Parathyroid adenoma (tissue), 2 donors: ENCODE data around the gene PANX2.
A peak's percentile ranks its signal among the peaks of the same experiment; 100 is the strongest.

ENCODE experiments used
- H2AFZ ChIP-seq: fragments of 300-600 bp; sonication (generic); one replicate; pipeline ENCODE4 v1.7.0; 2017; ENCODE audit warnings: antibody characterized with exemption, mild to moderate bottlenecking
- H3K27ac ChIP-seq: fragments of 300-600 bp; sonication (generic); one replicate; pipeline ENCODE4 v1.7.0; 2017
- H3K27me3 ChIP-seq: fragments of 300-600 bp; sonication (generic); one replicate; pipeline ENCODE4 v1.7.0; 2017; ENCODE audit warnings: low read length; ENCODE audit not compliant: control insufficient read depth, insufficient read depth
- H3K36me3 ChIP-seq: fragments of 300-600 bp; sonication (generic); one replicate; pipeline ENCODE4 v1.7.0; 2017; ENCODE audit warnings: low read length; ENCODE audit not compliant: control insufficient read depth, insufficient read depth
- H3K4me1 ChIP-seq: fragments of 300-600 bp; sonication (generic); one replicate; pipeline ENCODE4 v1.7.0; 2017; ENCODE audit warnings: control low read depth
- H3K4me2 ChIP-seq: fragments of 300-600 bp; sonication (generic); one replicate; pipeline ENCODE4 v1.7.0; 2017; ENCODE audit warnings: low read length
- H3K4me3 ChIP-seq: fragments of 300-600 bp; sonication (generic); one replicate; pipeline ENCODE4 v1.7.0; 2017; ENCODE audit warnings: low read depth, low read length
- H3K79me2 ChIP-seq: fragments of 300-600 bp; sonication (generic); one replicate; pipeline ENCODE4 v1.7.0; 2017; ENCODE audit warnings: control low read depth
- H3K9ac ChIP-seq: fragments of 300-600 bp; sonication (generic); one replicate; pipeline ENCODE4 v1.7.0; 2017; ENCODE audit warnings: mild to moderate bottlenecking
- H3K9me3 ChIP-seq: fragments of 300-600 bp; sonication (generic); one replicate; pipeline ENCODE4 v1.7.0; 2017; ENCODE audit warnings: low read length; ENCODE audit not compliant: control insufficient read depth
- TF ChIP-seq, protein P1 (sequence below): fragments of 300-600 bp; sonication (generic); IDR thresholded peaks from one replicate; pipeline ENCODE4 v1.7.0; 2017; ENCODE audit warnings: antibody characterized with exemption, mild to moderate bottlenecking
- donor health status: primary hyperparathyroidism.

The PANX2 gene

DNA sequence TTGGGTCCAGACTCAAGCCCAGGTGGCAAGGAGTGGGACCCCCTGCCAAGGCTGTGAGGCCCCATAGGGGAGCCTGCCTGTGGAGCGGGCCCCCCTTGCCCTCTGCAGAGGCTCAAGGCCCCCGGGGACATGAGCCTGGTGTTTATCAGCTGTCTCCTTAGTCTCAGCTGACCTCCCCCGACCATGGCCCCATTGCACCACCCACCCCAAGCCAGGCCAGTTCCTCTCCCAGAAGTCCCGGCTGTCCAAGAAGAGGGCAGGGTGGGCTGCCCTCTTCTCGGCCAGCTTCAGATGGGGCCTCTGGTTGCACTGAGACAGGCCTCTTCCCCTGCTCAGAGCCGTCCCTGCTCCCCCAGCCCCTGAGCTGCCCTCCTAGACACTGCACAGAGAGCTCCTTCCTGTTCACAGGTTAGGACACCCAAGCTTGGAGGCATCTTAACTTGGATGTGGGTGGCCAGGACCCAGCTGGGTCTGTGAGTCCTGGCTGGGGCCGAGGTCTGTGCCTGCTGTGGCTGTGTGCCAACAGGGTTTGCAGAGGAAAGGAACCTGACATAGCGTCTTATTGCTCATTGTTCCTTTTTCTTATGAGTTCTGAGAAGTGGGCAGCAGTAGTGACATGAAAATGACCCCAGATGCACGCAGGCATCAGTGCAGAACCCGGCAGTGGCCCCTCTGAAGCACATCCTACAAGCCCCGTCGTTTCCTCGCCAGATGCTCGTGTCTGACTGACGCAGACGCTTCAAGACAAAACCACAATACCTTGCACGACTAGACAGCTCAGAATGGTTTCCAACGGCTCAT, 20.6 kb downstream of the PANX2 start:
- H3K36me3 ChIP-seq: no peaks in the 10 kb centered on the region
- peaks cover 3% of the 10 kb centered on the region for H3K4me1 ChIP-seq
- H2AFZ ChIP-seq: no peak overlapping the region
- no peaks in the 10 kb centered on the region for H3K27me3 ChIP-seq
- H3K9me3 ChIP-seq: no peaks in the 10 kb centered on the region
- H3K27ac ChIP-seq: peak overlapping the region; percentile 60
- no peak overlapping the region for H3K9ac ChIP-seq
- H3K79me2 ChIP-seq: no peaks in the 10 kb centered on the region
- H3K4me3 ChIP-seq: peak overlapping the region; percentile 55
- TF ChIP-seq, protein P1, sequence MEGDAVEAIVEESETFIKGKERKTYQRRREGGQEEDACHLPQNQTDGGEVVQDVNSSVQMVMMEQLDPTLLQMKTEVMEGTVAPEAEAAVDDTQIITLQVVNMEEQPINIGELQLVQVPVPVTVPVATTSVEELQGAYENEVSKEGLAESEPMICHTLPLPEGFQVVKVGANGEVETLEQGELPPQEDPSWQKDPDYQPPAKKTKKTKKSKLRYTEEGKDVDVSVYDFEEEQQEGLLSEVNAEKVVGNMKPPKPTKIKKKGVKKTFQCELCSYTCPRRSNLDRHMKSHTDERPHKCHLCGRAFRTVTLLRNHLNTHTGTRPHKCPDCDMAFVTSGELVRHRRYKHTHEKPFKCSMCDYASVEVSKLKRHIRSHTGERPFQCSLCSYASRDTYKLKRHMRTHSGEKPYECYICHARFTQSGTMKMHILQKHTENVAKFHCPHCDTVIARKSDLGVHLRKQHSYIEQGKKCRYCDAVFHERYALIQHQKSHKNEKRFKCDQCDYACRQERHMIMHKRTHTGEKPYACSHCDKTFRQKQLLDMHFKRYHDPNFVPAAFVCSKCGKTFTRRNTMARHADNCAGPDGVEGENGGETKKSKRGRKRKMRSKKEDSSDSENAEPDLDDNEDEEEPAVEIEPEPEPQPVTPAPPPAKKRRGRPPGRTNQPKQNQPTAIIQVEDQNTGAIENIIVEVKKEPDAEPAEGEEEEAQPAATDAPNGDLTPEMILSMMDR: no peak
- H3K4me2 ChIP-seq: peak overlapping the region; percentile 91

DNA sequence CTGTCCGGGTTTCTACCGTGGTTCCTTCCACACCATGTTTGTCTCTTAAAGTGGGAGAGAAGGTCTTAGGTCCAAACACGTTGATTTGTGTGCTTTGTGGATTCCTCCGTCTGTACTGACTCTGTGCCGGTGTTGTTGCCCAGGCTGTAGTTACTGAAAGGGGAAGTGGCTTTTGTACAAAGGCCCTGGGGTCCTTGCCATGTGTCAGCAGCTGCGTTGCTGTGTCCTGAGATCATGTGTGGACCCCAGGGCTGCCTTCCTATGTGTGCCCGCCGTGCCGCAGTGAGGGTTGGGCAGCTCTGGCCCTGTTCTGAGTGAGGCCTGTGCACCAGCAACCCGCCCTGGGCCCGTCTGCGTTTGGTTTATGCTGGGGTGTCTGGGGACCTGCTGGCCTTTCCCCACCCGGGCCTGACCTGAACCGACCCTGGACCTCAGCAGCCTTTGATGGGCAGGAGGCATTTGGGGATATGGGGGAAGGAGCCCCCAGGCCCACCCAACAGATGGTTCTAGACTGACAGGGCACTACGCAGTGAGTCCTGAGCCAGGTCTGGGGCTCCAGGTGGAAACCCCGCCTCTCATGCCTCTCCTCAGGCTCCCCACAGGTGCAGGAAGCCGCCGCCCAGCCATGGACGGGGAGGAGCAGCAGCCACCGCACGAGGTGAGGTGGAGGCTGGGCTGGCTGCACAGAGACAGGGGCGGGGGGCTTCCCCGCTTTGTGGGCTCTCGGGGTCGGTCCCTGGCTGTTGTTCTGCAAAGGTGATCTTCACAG, 22.1 kb downstream of the PANX2 start:
- H3K27me3 ChIP-seq: no peaks in the 10 kb centered on the region
- TF ChIP-seq, protein P1: no peak
- peaks cover 3% of the 10 kb centered on the region for H3K4me1 ChIP-seq
- no peak overlapping the region for H2AFZ ChIP-seq
- H3K9me3 ChIP-seq: no peaks in the 10 kb centered on the region
- no peak overlapping the region for H3K9ac ChIP-seq
- no peak overlapping the region for H3K27ac ChIP-seq
- H3K4me2 ChIP-seq: no peak overlapping the region
- H3K79me2 ChIP-seq: no peaks in the 10 kb centered on the region
- H3K4me3 ChIP-seq: no peak overlapping the region
- H3K36me3 ChIP-seq: no peaks in the 10 kb centered on the region

DNA sequence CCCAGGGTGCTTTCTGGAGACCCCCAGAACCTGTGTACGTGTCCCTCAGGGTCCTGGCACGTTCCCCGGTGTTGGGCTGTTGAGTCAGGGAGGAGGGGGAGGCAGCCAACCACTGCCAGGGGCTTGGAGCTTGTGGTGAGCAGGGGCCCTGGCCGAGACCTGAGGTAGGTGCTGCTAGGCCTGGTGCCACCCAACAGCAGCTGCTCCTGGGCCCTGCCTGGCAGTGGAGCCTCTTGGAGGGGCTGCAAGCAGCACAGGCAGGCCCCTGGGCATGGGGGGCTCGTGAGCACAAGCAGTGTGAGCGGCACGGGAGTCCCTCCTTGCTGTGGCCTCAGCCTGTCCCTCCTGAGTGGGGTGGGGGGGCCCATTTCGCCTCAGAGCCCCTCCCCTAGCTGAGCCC, 23.1 kb downstream of the PANX2 start:
- Histone ChIP-seq H3K27ac (no peak overlapping the region), H3K9me3 (no peaks in the 10 kb centered on the region), H3K4me2 (no peak overlapping the region), H3K4me1 (peaks cover 3% of the 10 kb centered on the region), H2AFZ (no peak overlapping the region), H3K4me3 (no peak overlapping the region), H3K79me2 (no peaks in the 10 kb centered on the region), H3K27me3 (no peaks in the 10 kb centered on the region), H3K36me3 (no peaks in the 10 kb centered on the region), H3K9ac (no peak overlapping the region)
- TF ChIP-seq, protein P1: no peak

DNA sequence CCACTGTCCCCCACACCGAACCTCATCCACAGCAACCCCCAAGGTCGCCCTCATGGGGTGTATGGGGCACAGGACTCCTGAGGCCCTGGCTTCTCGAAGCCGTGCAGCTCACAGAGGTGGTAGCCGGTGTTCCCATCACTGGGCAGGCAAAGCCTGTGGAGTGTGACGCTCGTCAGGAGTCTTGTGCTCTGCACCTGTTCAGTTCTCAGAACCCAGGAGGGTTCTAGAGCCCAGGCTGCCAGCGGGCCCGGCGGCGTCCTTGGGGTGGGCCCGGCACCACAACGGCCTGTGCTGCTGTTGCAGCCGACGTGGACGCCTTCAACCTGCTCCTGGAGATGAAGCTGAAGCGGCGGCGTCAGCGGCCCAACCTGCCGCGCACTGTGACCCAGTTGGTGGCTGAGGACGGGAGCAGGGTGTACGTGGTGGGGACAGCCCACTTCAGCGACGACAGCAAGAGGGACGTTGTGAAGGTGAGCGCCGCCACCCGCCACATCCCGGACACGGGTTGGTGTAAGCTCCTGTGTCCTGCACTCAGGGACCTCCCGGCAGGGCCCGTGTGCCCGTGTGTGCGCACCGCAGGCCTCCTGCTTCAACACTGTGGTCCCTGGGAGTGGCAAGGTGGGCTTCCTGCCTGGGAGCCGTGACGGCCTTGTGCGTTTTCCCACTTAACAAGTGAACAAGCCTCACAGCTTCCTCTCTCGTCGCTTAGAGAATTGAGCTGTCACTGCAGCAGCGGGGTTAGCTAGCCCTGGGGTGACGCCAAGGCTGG, 23.7 kb downstream of the PANX2 start:
- Histone ChIP-seq H3K27me3 (no peaks in the 10 kb centered on the region), H3K27ac (no peak overlapping the region), H3K4me2 (no peak overlapping the region), H2AFZ (no peak overlapping the region), H3K9me3 (no peaks in the 10 kb centered on the region), H3K36me3 (no peaks in the 10 kb centered on the region), H3K4me3 (no peak overlapping the region), H3K4me1 (peaks cover 3% of the 10 kb centered on the region), H3K79me2 (no peaks in the 10 kb centered on the region), H3K9ac (no peak overlapping the region)
- TF ChIP-seq, protein P1: no peak
